GM21390 (cell line): ENCODE measurements around the gene DNAJB12.
"Not testable (repeated sequence)": the region's sequence is repeated elsewhere in the genome, so short reads cannot be mapped to it uniquely, and the experiment has no call there.

Experiments used
- ATAC-seq: cut with Tn5 transposase; IDR thresholded peaks from one replicate; pipeline ENCODE4 v1.9.1; 2021; ENCODE audit not compliant: unreplicated experiment

The DNAJB12 gene

GRCh38 chr10:72332423-72333111, 22.2 kb downstream of the DNAJB12 start:
- ATAC-seq = no peak

- no peak for ATAC-seq
Observed at GRCh38 chr10:72331575-72332422, 22.9 kb downstream of the DNAJB12 start.

DNA sequence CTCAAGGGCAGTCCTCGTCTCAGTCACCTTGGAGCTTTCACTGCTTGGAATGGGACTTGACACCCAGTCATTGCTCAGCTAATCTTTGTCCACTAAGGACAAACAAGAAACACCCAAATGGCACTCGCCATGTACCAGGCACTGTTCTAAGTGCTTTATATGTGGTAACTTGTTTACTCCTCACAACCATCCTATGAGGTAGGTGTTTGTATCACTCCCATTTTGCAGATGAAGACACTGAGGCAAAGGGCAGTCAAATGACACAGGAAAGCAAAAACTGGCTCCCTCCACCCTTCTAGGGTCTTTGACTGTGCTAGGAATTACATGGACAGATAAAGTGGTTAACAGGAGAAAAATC, 24.7 kb downstream of the DNAJB12 start:
- no peak for ATAC-seq

- no peak for ATAC-seq
Observed at GRCh38 chr10:72329290-72330068, 25.2 kb downstream of the DNAJB12 start.

GRCh38 chr10:72328829-72329204, 25.9 kb downstream of the DNAJB12 start:
- ATAC-seq = no peak

- ATAC-seq = no peak
Observed at GRCh38 chr10:72328045-72328828, 26.5 kb downstream of the DNAJB12 start.

GRCh38 chr10:72326665-72327603, 27.8 kb downstream of the DNAJB12 start:
- ATAC-seq = not testable (repeated sequence)

GRCh38 chr10:72325243-72326175, 29.2 kb downstream of the DNAJB12 start:
- not testable (repeated sequence) for ATAC-seq

- ATAC-seq = no peak
Observed at GRCh38 chr10:72323771-72324191, 30.9 kb downstream of the DNAJB12 start.

DNA sequence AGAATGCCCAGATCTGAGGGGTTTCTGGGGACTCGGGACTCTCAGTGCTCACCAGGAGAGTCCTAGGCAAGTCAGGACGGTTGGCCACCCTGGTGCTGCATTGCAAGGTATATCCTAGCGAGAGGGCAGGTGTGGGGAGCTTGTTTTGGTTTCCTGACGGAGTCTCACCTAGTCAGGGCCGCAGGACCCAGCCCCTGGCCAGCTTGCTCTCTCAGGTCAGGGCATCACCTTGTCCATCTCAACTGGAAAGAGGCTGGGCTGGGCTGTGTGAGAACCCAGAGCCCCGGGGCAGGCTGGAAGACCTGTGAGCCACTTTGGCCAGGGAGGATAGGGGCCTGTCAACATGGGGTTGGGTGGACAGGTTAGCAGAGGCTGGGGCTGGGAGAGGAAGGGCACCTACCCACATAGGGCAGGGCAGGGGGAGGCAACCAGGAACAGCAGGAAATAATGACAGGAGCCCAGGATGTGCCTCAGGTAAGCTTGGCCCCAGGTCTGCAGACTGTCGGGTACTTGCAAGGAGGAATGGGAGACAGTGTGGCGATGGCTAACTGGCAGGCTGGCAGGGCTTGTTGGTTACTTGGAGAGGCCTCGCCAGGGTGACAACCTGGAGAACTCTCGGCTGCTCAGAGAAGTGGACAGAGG, 31.5 kb downstream of the DNAJB12 start:
- ATAC-seq = no peak

- ATAC-seq = no peak
Observed at GRCh38 chr10:72322280-72323058, 32.2 kb downstream of the DNAJB12 start.

- no peak for ATAC-seq
Observed at GRCh38 chr10:72322030-72322279, 32.8 kb downstream of the DNAJB12 start.

DNA sequence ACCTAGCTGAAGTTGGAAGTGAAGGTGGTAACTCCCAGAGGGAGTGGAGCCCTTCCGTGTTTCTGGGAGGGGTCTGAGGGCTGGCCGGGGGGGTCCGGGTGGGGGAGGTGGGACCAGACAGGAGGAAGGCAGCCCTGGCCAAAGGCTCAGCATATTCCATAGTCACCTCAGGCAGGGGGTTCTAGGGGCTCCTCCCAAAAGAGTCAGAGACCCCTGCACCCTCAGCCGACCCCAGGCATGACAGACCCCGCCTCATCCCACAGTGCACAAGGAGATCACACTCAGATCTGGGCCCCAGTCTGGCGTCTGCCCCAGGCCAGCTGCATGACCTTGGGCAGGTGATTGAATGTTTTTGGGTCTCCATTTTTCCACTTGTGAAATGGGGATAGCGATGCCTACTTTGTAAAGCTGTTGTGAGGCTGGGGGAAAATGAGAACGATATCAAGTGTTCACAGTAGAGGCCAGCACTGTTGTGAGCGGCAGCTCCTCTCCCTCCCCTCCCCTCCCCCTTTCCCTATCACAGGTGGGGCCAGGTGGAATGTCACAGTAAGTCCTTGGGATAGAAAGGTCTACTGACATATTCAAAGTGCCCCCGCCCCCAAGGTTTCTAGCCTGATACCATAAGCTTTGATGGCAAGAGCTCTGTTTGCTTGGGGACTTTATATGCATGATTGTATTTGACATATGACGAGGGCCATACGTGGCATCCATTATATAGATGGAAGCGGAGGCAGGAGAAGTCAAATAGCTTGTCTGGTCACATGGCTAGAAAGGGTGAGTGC, 33.3 kb downstream of the DNAJB12 start:
- no peak for ATAC-seq

DNA sequence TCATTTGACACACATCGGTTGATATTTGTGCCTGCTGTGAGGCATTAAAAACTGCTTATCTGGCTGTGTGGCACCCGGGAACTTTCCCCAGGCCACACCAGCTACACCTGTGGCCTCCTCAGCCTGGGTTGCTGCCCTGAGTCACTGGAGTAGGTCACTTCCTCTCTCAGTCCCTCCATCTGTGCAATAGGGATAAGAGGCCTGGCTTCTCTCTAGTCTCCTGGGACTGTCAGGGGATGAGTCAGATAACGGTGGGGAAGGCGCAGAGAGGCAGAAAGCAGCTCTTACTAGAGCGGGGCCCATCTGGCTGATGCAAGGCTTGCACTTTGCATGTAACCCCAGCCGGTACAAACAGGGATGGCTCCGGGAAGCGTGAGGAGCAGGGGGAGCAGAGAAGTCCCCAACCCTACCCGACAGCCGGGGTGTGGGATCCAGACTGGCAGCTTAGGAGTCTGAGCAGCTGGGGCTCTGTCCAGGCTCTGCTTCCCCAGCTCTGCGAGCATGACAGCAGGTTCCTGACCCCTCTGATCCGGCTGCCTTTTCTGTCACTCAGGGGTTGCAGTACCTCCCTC, 34.0 kb downstream of the DNAJB12 start:
- peak; percentile 59 for ATAC-seq

DNA sequence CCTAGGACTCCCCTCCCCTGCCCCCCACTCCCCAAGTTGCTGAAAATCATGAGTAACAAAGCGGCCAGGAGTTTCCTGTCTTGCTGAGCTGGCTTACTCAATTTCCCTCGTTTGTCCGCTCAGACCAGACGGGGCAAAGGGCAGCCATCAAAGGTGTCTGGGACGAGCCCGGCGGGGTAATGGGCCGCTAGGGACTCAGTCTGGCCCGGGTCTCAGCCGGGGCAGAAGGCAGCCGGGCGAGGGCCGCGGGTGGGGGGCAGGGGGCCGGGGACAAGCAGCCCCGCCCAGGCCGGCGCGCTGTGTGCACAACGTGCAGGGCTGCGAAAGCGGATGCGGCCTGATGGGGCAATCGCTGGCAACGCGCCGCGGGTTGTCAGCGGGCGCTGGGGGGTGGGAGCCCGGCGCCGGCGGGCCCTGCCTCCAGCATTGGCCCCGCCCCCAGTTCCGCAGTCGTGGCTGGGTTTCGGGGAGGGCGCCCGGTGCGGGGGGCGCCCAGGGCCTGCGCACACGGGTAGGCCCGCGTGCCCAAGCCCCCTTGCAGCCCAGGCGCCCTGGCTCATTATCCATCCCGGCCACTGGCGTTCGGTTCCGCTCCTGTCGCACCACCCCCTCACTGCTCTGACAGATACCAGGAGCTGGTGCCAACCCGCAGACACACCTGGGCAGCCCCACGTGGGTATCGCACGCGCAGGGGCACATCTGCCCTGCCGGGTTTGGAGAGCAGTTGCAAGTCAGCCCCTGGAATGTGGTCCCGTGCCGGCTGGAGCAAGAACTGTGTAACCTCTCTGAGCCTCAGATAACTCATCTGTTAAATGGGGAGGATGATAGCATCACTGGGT, 35.1 kb downstream of the DNAJB12 start:
- peak; percentile 60 for ATAC-seq
